Stomach (tissue), 9 donors: ENCODE data around the gene RECK. TPM values are rescaled to one million over a fixed set of nuclear protein-coding genes. Genes with fewer than 3 reads are reported as not detected.

Experiments used
- DNase-seq, 2 donors: peaks; one replicate each; pipeline versions ENCODE4 v3.0.0 to v3.0.0-alpha.2; 2013 to 2019
- H3K27ac ChIP-seq, 5 donors: fragments of 200-600 bp in 4 of 5; sonication (generic) in 4 of 5; one replicate each; pipeline ENCODE4 v1.5.1; 2013 to 2019; ENCODE audit warnings: mild to moderate bottlenecking in 1 of 5, moderate library complexity in 1 of 5
- H3K27me3 ChIP-seq, 3 donors: fragments of 200-600 bp; sonication (generic); one replicate each; pipeline ENCODE4 v1.5.1; 2017 to 2019; ENCODE audit warnings: mixed run types in 1 of 3
- H3K36me3 ChIP-seq, 4 donors: fragments of 200-600 bp; sonication (generic); 1 replicate in 3 of 4; 2 replicates in 1 of 4; pipeline ENCODE4 v1.5.1; 2016 to 2019
- H3K4me1 ChIP-seq, 4 donors: fragments of 200-600 bp; sonication (generic); one replicate each; pipeline ENCODE4 v1.5.1; 2016 to 2019
- H3K4me3 ChIP-seq, 4 donors: fragments of 200-600 bp; sonication (generic) in 3 of 4; one replicate each; pipeline ENCODE4 v1.5.1; 2016 to 2019; ENCODE audit warnings: mild to moderate bottlenecking in 1 of 4
- H3K9me3 ChIP-seq, 4 donors: fragments of 200-600 bp; sonication (generic); one replicate each; pipeline ENCODE4 v1.5.1; 2016 to 2019
- EP300 ChIP-seq: sonication (generic); formaldehyde crosslinking; IDR thresholded peaks from one replicate; pipeline ENCODE4 v1.6.1; 2017; ENCODE audit warnings: antibody characterized with exemption
- POLR2A ChIP-seq, 4 donors: fragments of 450-650 bp; IDR thresholded peaks; one replicate each; pipeline ENCODE4 v1.6.1; 2016; ENCODE audit warnings: antibody characterized with exemption in 4 of 4, control low read depth in 2 of 4, mild to moderate bottlenecking in 1 of 4, moderate library complexity in 1 of 4
- POLR2AphosphoS5 ChIP-seq, 3 donors: sonication (generic); formaldehyde crosslinking; IDR thresholded peaks; one replicate each; pipeline ENCODE4 v1.6.1; 2016; ENCODE audit warnings: antibody characterized with exemption in 3 of 3
- WGBS, 5 donors: extraction: QIAGEN DNeasy Blood & Tissue Kit in 3 of 5; methylation state at CpG; one replicate each; pipeline versions ENCODE4 v1.1.5 to v1.1.7; 2013 to 2018; 5-methylcytosine and 5-hydroxymethylcytosine counted together
- intact Hi-C: fragments of 100-400 bp; cut with DNase I; formaldehyde crosslinking; loops from one replicate; pipeline ENCODE4 v1.15.1; 2023; ENCODE audit warnings: low total_unique reads
- polyA plus RNA-seq, 3 donors: library from polyadenylated mRNA; stranded (reverse); fragments of 200-250 nt; gene quantifications; one replicate each; pipeline ENCODE4 v1.2.3, GENCODE V29; 2013
- small RNA-seq, 4 donors: library from RNA; depleted of rRNA; stranded (forward); fragments of <200 nt; gene quantifications; one replicate each; pipeline ENCODE3, GENCODE V24; 2016
- total RNA-seq, 5 donors: library from RNA; depleted of rRNA; stranded (reverse); fragments of >200 nt; gene quantifications; one replicate each; pipeline versions ENCODE4 v1.1.0 to v1.2.3, GENCODE V29; 2014 to 2016
- TF ChIP-seq, protein P1 (sequence below), 7 experiments: fragments of 450-650 bp in 4 of 7; fragments of 200-600 bp in 3 of 7; sonication (generic) in 3 of 7; IDR thresholded peaks; one replicate each; pipeline ENCODE4 v1.5.1; 2016 to 2019; ENCODE audit warnings: antibody characterized with exemption in 7 of 7, control low read depth in 2 of 7, mild to moderate bottlenecking in 1 of 7
- donor health status: healthy with polysubstance abuse.
- donor health status: Bipolar disorder and iron deficiency.
- donor health status: healthy.

The RECK gene
- total and polyA plus RNA-seq, 8 donors, result 2.3 to 19.3 (median 4.8) TPM

DNA sequence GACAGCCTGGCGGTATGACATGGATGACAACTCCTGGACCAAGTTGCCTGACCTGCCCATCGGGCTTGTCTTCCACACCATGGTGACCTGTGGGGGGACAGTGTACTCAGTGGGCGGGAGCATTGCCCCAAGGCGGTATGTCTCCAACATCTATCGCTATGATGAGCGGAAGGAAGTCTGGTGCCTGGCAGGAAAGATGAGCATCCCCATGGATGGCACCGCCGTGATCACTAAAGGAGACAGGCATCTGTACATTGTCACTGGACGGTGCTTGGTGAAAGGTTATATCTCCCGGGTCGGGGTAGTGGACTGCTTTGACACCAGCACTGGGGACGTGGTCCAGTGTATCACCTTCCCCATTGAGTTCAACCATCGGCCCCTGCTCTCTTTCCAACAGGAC, 133.8 kb downstream of the RECK start:
- H3K36me3 ChIP-seq, result no peaks in the 10 kb centered on the region
- H3K4me1 ChIP-seq, result peaks cover 0 to 17% (median 13%) of the 10 kb centered on the region in 4 donors
- no peak for DNase-seq
- intact Hi-C loops, result no loop called here
- no peak overlapping the region for H3K4me3 ChIP-seq
- TF ChIP-seq EP300 (no peak), POLR2AphosphoS5 (IDR thresholded peaks at IDR 0.05) (no peak), POLR2A (IDR thresholded peaks at IDR 0.05) (no peak)
- TF ChIP-seq, protein P1, sequence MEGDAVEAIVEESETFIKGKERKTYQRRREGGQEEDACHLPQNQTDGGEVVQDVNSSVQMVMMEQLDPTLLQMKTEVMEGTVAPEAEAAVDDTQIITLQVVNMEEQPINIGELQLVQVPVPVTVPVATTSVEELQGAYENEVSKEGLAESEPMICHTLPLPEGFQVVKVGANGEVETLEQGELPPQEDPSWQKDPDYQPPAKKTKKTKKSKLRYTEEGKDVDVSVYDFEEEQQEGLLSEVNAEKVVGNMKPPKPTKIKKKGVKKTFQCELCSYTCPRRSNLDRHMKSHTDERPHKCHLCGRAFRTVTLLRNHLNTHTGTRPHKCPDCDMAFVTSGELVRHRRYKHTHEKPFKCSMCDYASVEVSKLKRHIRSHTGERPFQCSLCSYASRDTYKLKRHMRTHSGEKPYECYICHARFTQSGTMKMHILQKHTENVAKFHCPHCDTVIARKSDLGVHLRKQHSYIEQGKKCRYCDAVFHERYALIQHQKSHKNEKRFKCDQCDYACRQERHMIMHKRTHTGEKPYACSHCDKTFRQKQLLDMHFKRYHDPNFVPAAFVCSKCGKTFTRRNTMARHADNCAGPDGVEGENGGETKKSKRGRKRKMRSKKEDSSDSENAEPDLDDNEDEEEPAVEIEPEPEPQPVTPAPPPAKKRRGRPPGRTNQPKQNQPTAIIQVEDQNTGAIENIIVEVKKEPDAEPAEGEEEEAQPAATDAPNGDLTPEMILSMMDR (IDR thresholded peaks at IDR 0.05), result no peak
- H3K27ac ChIP-seq, result no peak overlapping the region
- 92 to 96% (median 94%) methylated on average over 8 to 13 of the region's 13 CpGs for WGBS, 5 donors
- peaks cover 0 to 6% (median 0%) of the 10 kb centered on the region in 3 donors for H3K27me3 ChIP-seq
- H3K9me3 ChIP-seq, result no peaks in the 10 kb centered on the region

DNA sequence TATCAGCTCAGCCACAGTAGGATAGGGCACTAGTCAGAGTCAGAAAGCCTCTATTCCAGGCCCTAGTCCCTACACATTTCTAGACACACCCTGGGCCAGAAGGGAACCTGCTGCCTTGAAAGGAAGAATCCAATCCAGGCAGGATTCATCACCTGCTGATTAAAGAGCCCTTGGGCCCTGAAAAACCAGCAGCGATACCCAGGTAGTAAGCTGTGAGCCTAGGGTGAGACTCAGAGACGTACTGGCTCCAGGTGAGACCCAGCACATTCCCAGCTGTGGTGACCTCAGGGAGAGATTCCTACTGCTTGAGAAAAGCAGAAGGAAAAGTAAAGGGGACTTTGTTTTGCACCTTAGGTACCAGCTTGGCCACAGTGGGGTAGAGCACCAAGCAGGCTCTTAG, 137.1 kb downstream of the RECK start:
- H3K4me3 ChIP-seq, result no peak overlapping the region
- no peaks in the 10 kb centered on the region for H3K9me3 ChIP-seq
- intact Hi-C loops, result no loop called here
- no peaks in the 10 kb centered on the region for H3K4me1 ChIP-seq
- no peaks in the 10 kb centered on the region for H3K36me3 ChIP-seq
- no peak for DNase-seq
- TF ChIP-seq POLR2AphosphoS5 (IDR thresholded peaks at IDR 0.05) (no peak), POLR2A (IDR thresholded peaks at IDR 0.05) (no peak), EP300 (no peak)
- TF ChIP-seq, protein P1 (IDR thresholded peaks at IDR 0.05), result no peak
- 94 to 100% (median 96%) methylated on average over 2 of the region's 2 CpGs for WGBS, 5 donors
- no peak overlapping the region for H3K27ac ChIP-seq
- no peaks in the 10 kb centered on the region for H3K27me3 ChIP-seq

Small RNAs within 50 kb of the gene (small RNA-seq; reads per million reads assigned to genes)
- gene RF02275, result 0 reads per million in 4 donors

Other genes starting within 250 kb of the RECK start
- gene NPR2, start 245.3 kb upstream of the RECK start, total RNA-seq, result 10 to 100 TPM in 3 of 5 donors, 1 to 10 TPM in 2; 3.1 to 75.5 (median 14.5) TPM
- 10 to 100 TPM in 1 of 3 donors, 1 to 10 TPM in 2; 4.0 to 11.4 (median 7.0) TPM for gene NPR2, start 245.3 kb upstream of the RECK start, polyA plus RNA-seq
- gene SPAG8, start 224.7 kb upstream of the RECK start, total RNA-seq, result 1 to 10 TPM in 2 of 5 donors, not detected in 3; 1.7 to 2.7 TPM
- 1 to 10 TPM in 1 of 3 donors, under 1 TPM in 2; 0.19 to 4.1 (median 0.98) TPM for gene SPAG8, start 224.7 kb upstream of the RECK start, polyA plus RNA-seq
- gene HINT2, start 221.9 kb upstream of the RECK start, total RNA-seq, result 10 to 100 TPM in 4 of 5 donors, 1 to 10 TPM in 1; 8.4 to 22.7 (median 17.9) TPM
- gene HINT2, start 221.9 kb upstream of the RECK start, polyA plus RNA-seq, result 100 to 1,000 TPM in 2 of 3 donors, 10 to 100 TPM in 1; 98.1 to 131 (median 118) TPM
- gene FAM221B, start 208.2 kb upstream of the RECK start, total RNA-seq, result not detected
- under 1 TPM in 1 of 3 donors, not detected in 2; 0.10 TPM for gene FAM221B, start 208.2 kb upstream of the RECK start, polyA plus RNA-seq
- gene TMEM8B, start 207.7 kb upstream of the RECK start, total RNA-seq, result 10 to 100 TPM in 3 of 5 donors, 1 to 10 TPM in 2; 4.6 to 81.4 (median 11.6) TPM
- gene TMEM8B, start 207.7 kb upstream of the RECK start, polyA plus RNA-seq, result 1 to 10 TPM; 7.0 to 9.2 (median 7.0) TPM
- not detected for gene OR13J1, start 166.5 kb upstream of the RECK start, total RNA-seq
- gene OR13J1, start 166.5 kb upstream of the RECK start, polyA plus RNA-seq, result not detected
- gene HRCT1, start 130.7 kb upstream of the RECK start, total RNA-seq, result 10 to 100 TPM in 1 of 5 donors, 1 to 10 TPM in 2, under 1 TPM in 1, not detected in 1; 0.92 to 28.7 (median 7.7) TPM
- 1 to 10 TPM in 1 of 3 donors, under 1 TPM in 1, not detected in 1; 0.50 to 4.3 TPM for gene HRCT1, start 130.7 kb upstream of the RECK start, polyA plus RNA-seq
- gene SPAAR, start 127.4 kb upstream of the RECK start, total RNA-seq, result 1 to 10 TPM in 2 of 5 donors, not detected in 3; 1.2 to 2.4 TPM
- under 1 TPM; 0.30 to 0.92 (median 0.68) TPM for gene SPAAR, start 127.4 kb upstream of the RECK start, polyA plus RNA-seq
- not detected for gene OR2S2, start 78.8 kb upstream of the RECK start, total RNA-seq
- gene OR2S2, start 78.8 kb upstream of the RECK start, polyA plus RNA-seq, result not detected
- gene GLIPR2, start 99.8 kb downstream of the RECK start, total RNA-seq, result 10 to 100 TPM in 4 of 5 donors, 1 to 10 TPM in 1; 3.5 to 40.6 (median 33.5) TPM
- 10 to 100 TPM; 22.0 to 37.9 (median 32.1) TPM for gene GLIPR2, start 99.8 kb downstream of the RECK start, polyA plus RNA-seq
- 1 to 10 TPM in 2 of 5 donors, under 1 TPM in 1, not detected in 2; 0.45 to 1.3 (median 1.2) TPM for gene CCIN, start 132.5 kb downstream of the RECK start, total RNA-seq
- under 1 TPM in 2 of 3 donors, not detected in 1; 0.08 to 0.31 TPM for gene CCIN, start 132.5 kb downstream of the RECK start, polyA plus RNA-seq
- 100 to 1,000 TPM in 3 of 5 donors, 10 to 100 TPM in 2; 25.1 to 890 (median 117) TPM for gene CLTA, start 154.0 kb downstream of the RECK start, total RNA-seq
- gene CLTA, start 154.0 kb downstream of the RECK start, polyA plus RNA-seq, result 100 to 1,000 TPM; 164 to 322 (median 196) TPM
- 10 to 100 TPM in 4 of 5 donors, 1 to 10 TPM in 1; 2.3 to 63.1 (median 21.7) TPM for gene GNE, start 221.5 kb downstream of the RECK start, total RNA-seq
- 1 to 10 TPM; 2.6 to 5.3 (median 4.0) TPM for gene GNE, start 221.5 kb downstream of the RECK start, polyA plus RNA-seq